GM19035 (cell line): ENCODE measurements around the gene LINC01488.

ENCODE experiments used
- ATAC-seq: cut with Tn5 transposase; IDR thresholded peaks from one replicate; pipeline ENCODE4 v1.9.1; 2021; ENCODE audit not compliant: unreplicated experiment

Gene LINC01488

GRCh38 chr11:69542314-69543168, 61.1 kb downstream of the LINC01488 start:
- ATAC-seq: no peak
